HG02852 (cell line): ENCODE measurements around the gene TRAK1.
A peak's percentile ranks its signal among the peaks of the same experiment; 100 is the strongest.
"Not testable (repeated sequence)": the region's sequence is repeated elsewhere in the genome, so short reads cannot be mapped to it uniquely, and the experiment has no call there.

Source experiments
- ATAC-seq: cut with Tn5 transposase; IDR thresholded peaks from one replicate; pipeline ENCODE4 v1.9.1; 2021; ENCODE audit warnings: mild to moderate bottlenecking, moderate library complexity; ENCODE audit not compliant: unreplicated experiment

TRAK1 gene

GRCh38 chr3:42096796-42097565 lies 5.8 kb downstream of the TRAK1 start:
- ATAC-seq: no peak

DNA sequence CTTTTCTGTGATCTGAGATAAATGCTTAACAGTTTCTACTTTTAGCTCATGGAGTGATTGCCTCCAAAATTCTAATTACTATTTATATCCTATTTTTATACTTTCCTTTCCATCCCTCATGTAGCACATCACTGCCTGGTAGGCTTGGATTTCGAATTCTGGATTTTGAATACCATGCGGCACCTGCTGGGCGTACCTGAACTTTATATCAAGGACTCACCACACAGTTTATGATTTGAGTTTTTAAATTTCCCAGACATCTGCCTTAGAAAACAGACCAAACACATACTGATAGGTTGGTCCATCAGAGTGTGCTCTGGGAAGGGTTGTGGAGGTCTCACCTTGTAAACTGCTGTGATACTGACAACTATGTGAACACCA lies 6.4 kb downstream of the TRAK1 start:
- ATAC-seq: no peak

GRCh38 chr3:42098171-42098570 lies 7.0 kb downstream of the TRAK1 start:
- no peak for ATAC-seq

- ATAC-seq: no peak
These were observed 8.0 kb downstream of the TRAK1 start for GRCh38 chr3:42099020-42099765.

- ATAC-seq: no peak
These were observed 9.9 kb downstream of the TRAK1 start for GRCh38 chr3:42101048-42101447.

- no peak for ATAC-seq
These were observed 10.3 kb downstream of the TRAK1 start for GRCh38 chr3:42101481-42101880.

DNA sequence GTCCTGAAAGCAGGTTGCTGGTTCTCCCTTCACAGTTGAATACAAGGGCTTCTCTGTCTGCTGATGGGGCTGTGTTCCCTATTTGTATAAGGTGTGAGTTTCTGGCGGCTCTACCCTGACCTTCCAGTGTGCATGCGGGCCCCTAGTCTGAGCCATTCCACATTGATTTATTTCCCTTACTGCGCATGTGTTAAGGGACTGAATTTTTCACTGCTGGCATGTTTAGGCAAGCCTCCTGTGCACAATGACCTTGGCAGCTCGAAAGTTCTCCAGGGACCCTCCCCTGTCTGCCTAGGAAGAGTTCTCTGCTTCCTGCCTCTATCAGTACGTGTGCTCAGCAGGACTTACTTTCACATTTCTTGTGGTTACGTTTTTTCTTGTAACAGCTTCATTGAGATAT lies 11.4 kb downstream of the TRAK1 start:
- ATAC-seq: no peak

DNA sequence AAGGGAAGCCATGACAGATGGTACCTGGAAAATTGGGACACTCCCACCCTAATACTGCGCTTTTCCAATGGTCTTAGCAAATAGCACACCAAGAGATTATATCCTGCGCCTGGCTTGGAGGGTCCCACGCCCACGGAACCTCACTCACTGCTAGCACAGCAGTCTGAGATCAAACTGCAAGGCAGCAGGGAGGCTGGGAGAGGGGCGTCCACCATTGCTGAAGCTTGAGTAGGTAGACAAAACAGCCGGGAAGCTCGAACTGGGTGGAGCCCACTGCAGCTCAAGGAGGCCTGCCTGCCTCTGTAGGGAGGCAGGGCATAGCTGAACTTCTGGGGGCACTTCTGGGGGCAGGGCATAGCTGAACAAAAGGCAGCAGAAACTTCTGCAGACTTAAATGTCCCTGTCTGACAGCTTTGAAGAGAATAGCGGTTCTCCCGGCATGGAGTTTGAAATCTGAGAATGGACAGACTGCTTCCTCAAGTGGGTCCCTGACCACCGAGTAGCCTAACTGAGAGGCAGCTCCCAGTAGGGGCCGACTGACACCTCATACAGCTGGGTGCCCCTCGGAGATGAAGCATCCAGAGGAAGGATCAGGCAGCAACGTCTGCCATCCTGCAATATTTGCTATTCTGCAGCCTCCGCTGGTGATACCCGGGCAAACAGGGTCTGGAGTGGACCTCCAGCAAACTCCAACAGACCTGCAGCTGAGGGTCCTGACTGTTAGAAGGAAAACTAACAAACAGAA lies 12.9 kb downstream of the TRAK1 start:
- ATAC-seq: not testable (repeated sequence)

DNA sequence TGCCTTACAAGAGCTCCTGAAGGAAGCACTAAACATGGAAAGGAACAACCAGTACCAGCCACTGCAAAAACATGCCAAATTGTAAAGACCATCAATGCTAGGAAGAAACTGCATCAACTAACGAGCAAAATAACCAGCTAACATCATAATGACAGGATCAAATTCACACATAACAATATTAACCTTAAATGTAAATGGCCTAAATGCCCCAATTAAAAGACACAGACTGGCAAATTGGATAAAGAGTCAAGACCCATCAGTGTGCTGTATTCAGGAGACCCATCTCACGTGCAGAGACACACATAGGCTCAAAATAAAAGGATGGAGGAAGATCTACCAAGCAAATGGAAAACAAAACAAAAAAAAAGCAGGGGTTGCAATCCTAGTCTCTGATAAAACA lies 14.8 kb downstream of the TRAK1 start:
- ATAC-seq: not testable (repeated sequence)

GRCh38 chr3:42106646-42107045 lies 15.5 kb downstream of the TRAK1 start:
- ATAC-seq: no peak

DNA sequence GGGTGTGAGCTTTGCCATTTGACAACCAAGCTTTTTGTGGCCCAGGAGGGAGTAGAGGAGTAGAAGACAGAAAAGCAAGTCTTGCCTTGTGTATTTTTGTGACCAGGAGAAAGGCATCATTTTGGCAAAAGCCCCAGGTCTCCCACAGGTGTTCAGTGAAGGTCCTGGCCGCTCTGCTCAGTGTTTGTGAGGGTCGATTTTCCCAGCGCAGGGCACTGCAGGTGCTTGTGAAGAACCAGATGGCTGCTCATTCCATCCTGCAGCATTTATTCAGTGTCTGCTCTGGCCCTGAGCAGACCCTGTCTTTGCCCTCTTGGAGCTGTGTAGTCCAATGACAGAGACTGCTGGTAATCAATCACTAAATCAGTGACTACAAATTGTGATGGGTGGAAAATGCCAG lies 19.5 kb downstream of the TRAK1 start:
- no peak for ATAC-seq

GRCh38 chr3:42114130-42114725 lies 23.1 kb downstream of the TRAK1 start:
- ATAC-seq: no peak

GRCh38 chr3:42115215-42115614 lies 24.1 kb downstream of the TRAK1 start:
- no peak for ATAC-seq

DNA sequence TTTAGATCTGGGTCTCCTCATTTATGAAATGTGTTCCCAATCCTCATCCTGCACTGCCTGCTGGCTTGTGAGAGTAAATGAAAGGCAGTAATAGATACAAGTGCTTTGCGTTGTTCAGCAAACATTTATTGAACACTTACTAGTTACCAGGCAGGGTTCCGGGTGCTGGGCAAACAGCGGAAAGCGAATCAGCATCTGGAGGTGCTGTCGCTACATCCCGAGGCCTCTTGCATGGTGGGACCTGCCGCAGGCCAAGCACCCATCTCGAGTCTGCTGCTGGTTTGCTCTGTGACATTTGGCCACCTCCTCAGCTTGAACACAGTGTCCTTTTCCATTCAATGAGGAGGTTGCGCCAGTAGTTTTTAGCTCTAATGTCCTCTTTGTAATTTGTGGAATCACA lies 24.8 kb downstream of the TRAK1 start:
- ATAC-seq: no peak

DNA sequence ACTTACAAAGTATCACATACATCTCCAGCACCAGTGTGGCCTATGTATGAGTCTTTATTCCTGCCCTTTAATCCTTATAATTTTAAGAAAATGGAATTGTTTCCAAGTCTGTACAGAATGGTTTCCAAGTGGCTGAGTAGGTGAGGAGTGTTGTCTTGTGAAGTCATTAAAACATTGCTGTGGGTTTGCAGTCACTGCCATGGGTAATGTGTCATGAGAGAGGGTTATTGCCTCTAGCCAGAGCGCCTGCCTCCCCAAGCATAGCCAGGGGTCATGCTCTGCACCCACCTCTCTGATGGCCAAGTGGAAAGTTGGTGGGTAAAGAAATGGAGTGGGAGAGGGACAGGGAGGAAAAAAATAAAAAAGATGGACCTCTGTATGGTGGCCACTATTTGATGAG lies 25.3 kb downstream of the TRAK1 start:
- ATAC-seq: no peak

GRCh38 chr3:42117175-42118008 lies 26.2 kb downstream of the TRAK1 start:
- ATAC-seq: no peak

DNA sequence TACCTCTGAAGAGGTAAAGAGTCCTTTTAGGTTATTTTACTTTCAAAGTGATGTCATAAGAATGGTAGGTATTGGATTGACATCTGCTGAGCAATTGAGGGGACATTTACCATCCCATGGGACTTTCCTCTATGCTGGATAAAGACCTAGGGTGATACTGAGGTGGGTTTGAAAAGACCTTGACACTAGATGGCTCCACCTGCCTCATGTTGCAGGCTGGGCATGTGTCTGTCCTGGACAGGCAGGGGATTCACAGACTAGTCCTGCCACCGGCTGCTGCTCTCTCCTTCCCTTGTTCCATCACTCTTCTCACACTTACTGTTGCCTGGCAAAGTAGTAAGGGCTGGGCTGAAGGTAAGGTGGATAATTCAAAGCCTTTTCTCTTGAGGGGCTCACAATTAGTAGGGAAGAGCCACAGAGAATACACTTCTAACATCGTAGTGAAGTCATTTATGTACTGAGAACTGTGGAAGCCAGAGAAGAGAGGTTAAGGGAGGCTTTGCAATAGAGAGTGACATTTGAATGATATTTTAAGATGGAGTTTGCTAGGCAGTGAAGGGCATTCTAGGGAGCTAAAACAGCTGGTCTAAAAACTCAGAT lies 27.7 kb downstream of the TRAK1 start:
- peak; percentile 68 for ATAC-seq

GRCh38 chr3:42119561-42120355 lies 28.6 kb downstream of the TRAK1 start:
- ATAC-seq: no peak

DNA sequence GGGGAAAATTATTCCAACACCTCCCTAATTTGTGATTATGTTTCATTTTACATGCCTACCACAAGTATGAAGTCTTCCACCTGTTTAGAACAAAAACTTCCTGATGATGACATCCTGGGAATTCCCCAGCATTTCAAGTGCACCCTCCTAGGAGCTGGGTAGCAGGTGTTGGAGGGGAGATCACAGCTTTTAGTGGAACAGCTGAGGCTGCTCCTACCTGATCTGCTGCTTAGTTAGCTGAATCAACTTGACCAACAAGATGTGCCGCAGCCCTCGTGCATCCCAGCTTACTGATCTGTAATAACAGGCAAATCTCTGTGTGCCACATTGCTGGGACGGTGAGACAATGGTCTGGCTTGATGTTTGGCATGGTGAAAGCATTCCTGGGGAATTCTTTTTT lies 29.7 kb downstream of the TRAK1 start:
- ATAC-seq: no peak
